CD8-positive, alpha-beta memory T cell (primary cell): ENCODE data around the gene ZC3H13. TPM values are rescaled to one million over a fixed set of nuclear protein-coding genes. Genes with fewer than 3 reads are reported as not detected.
A peak's percentile ranks its signal among the peaks of the same experiment; 100 is the strongest.

Experiments used
- CTCF ChIA-PET: fragments of 350-600 bp; sonication (Branson Sonifier 250); formaldehyde crosslinking; loops from one replicate; lab custom pipeline; 2021; ENCODE audit warnings: antibody characterized with exemption; lab: Charles Lee
- POLR2A ChIA-PET: fragments of 350-600 bp; sonication (Branson Sonifier 250); formaldehyde crosslinking; loops from one replicate; lab custom pipeline; 2021; ENCODE audit warnings: antibody characterized with exemption; lab: Charles Lee
- DNase-seq, 5 donors: peaks; one replicate each; pipeline versions ENCODE4 v3.0.0 to v3.0.0-alpha.2; 2020 to 2022; ENCODE audit warnings: mixed read lengths in 1 of 5
- H3K27ac ChIP-seq: one replicate; pipeline ENCODE4 v1.7.0; 2013; ENCODE audit warnings: low read depth, mild to moderate bottlenecking, low read length, moderate library complexity
- H3K27me3 ChIP-seq: 2 replicates; pipeline ENCODE4 v1.7.0; 2013; ENCODE audit warnings: low read length, mild to moderate bottlenecking; ENCODE audit not compliant: insufficient read depth, poor library complexity, severe bottlenecking
- H3K36me3 ChIP-seq: 2 replicates; pipeline ENCODE4 v1.7.0; 2013; ENCODE audit warnings: mild to moderate bottlenecking, low read length, moderate library complexity; ENCODE audit not compliant: insufficient read depth
- H3K4me1 ChIP-seq: 2 replicates; pipeline ENCODE4 v1.7.0; 2013; ENCODE audit warnings: mild to moderate bottlenecking, low read length, moderate library complexity; ENCODE audit not compliant: insufficient read depth
- H3K4me3 ChIP-seq: 2 replicates; pipeline ENCODE4 v1.7.0; 2013; ENCODE audit warnings: mild to moderate bottlenecking, low read length
- H3K9me3 ChIP-seq: 2 replicates; pipeline ENCODE4 v1.7.0; 2013; ENCODE audit warnings: mild to moderate bottlenecking, low read length
- H3K27ac Mint-ChIP-seq, 8 donors: one replicate each; pipeline ENCODE4 v1.8.0; 2020 to 2021; ENCODE audit warnings: mixed read lengths in 8 of 8, mild to moderate bottlenecking in 6 of 8, inconsistent platforms in 3 of 8, moderate library complexity in 3 of 8
- H3K27me3 Mint-ChIP-seq, 2 donors: one replicate each; pipeline ENCODE4 v1.8.0; 2020 to 2021; ENCODE audit warnings: mixed read lengths in 2 of 2, mild to moderate bottlenecking in 1 of 2, moderate library complexity in 1 of 2
- H3K36me3 Mint-ChIP-seq, 3 donors: one replicate each; pipeline ENCODE4 v1.8.0; 2020 to 2021; ENCODE audit warnings: mixed read lengths in 3 of 3, inconsistent platforms in 1 of 3, mild to moderate bottlenecking in 1 of 3
- H3K4me1 Mint-ChIP-seq, 3 donors: one replicate each; pipeline ENCODE4 v1.8.0; 2020 to 2021; ENCODE audit warnings: mixed read lengths in 3 of 3, inconsistent platforms in 1 of 3, mild to moderate bottlenecking in 1 of 3
- H3K4me3 Mint-ChIP-seq, 7 donors: one replicate each; pipeline ENCODE4 v1.8.0; 2020 to 2021; ENCODE audit warnings: mixed read lengths in 7 of 7, mild to moderate bottlenecking in 6 of 7, moderate library complexity in 4 of 7, inconsistent platforms in 2 of 7
- H3K9me3 Mint-ChIP-seq, 5 donors: one replicate each; pipeline ENCODE4 v1.8.0; 2020 to 2022; ENCODE audit warnings: mixed read lengths in 5 of 5, mild to moderate bottlenecking in 3 of 5, moderate library complexity in 2 of 5, inconsistent platforms in 1 of 5
- polyA plus RNA-seq: library from polyadenylated mRNA; unstranded; fragments of 300-500 nt; fragmentation: Illumina TruSeq; gene quantifications from one replicate; pipeline ENCODE4 v1.2.3, GENCODE V29; 2021
- total RNA-seq, 2 experiments: library from RNA; stranded (reverse); gene quantifications; one replicate each; pipeline ENCODE4 v1.2.3, GENCODE V29; 2021

The ZC3H13 gene
- total and polyA plus RNA-seq, 3 experiments from 2014 or later: 45.1 to 62.4 (median 49.4) TPM

DNA sequence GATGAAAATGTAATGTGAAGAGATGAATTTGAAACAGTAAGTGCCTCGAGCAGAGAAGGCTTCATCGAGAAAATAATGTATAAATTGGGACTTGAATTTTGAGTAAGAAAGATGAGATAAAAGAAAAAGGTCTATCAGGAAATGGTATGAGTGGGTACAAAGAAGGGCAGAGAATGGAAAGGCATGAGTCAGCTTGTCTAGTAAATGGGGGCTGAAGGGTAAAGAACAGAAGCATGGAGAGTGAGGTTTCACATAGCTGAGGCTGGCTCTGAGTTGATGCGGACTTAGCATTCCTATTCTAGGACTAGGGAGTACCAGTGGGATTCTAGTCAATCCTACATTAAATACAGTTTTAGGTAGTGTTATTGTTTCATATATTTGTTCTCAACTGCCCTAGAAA is 85.8 kb downstream of the ZC3H13 start:
- H3K4me1 ChIP-seq: no peaks in the 10 kb centered on the region
- H3K9me3 Mint-ChIP-seq: no peaks in the 10 kb centered on the region
- H3K4me3 ChIP-seq: no peak overlapping the region
- peaks cover 26% of the 10 kb centered on the region for H3K36me3 ChIP-seq
- H3K27me3 ChIP-seq: no peaks in the 10 kb centered on the region
- no peaks in the 10 kb centered on the region for H3K27me3 Mint-ChIP-seq
- POLR2A ChIA-PET: no interaction called here
- no peaks in the 10 kb centered on the region for H3K9me3 ChIP-seq
- CTCF ChIA-PET: no interaction called here
- peak overlapping the region in 6 of 8 donors; percentile 10 to 64 (median 48) for H3K27ac Mint-ChIP-seq
- no peak for DNase-seq
- no peak overlapping the region for H3K4me3 Mint-ChIP-seq
- H3K27ac ChIP-seq: no peak overlapping the region
- H3K4me1 Mint-ChIP-seq: peaks cover 0 to 8% (median 0%) of the 10 kb centered on the region in 3 donors
- H3K36me3 Mint-ChIP-seq: peaks cover 20 to 82% (median 40%) of the 10 kb centered on the region in 3 donors

DNA sequence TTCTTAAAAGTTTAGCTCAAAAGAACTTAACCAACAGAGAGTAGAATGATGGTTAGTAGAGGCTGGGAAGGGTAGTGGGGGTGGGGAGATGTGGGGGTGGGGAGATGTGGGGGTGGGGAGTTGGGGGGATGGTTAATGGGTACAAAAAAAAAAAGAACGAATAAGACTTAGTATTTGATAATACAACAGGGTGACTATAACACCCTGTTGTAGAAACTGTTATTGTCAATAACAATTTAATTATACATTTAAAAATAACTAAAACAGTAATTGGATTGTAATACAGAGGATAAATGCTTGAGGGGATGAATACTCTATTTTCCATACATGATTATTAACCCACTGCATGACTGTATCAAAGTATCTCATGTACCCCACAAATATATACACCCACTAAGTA is 91.1 kb downstream of the ZC3H13 start:
- Histone ChIP-seq H3K4me3 (no peak overlapping the region), H3K9me3 (no peaks in the 10 kb centered on the region), H3K27ac (no peak overlapping the region), H3K4me1 (no peaks in the 10 kb centered on the region), H3K27me3 (no peaks in the 10 kb centered on the region), H3K36me3 (peaks cover 4% of the 10 kb centered on the region)
- peaks cover 12 to 76% (median 36%) of the 10 kb centered on the region in 3 donors for H3K36me3 Mint-ChIP-seq
- H3K4me3 Mint-ChIP-seq: no peak overlapping the region
- H3K4me1 Mint-ChIP-seq: peaks cover 0 to 3% (median 0%) of the 10 kb centered on the region in 3 donors
- no peaks in the 10 kb centered on the region for H3K9me3 Mint-ChIP-seq
- ChIA-PET POLR2A (no interaction called here), CTCF (no interaction called here)
- peak overlapping the region in 1 of 8 donors; percentile 14 for H3K27ac Mint-ChIP-seq
- H3K27me3 Mint-ChIP-seq: no peaks in the 10 kb centered on the region
- DNase-seq: no peak

DNA sequence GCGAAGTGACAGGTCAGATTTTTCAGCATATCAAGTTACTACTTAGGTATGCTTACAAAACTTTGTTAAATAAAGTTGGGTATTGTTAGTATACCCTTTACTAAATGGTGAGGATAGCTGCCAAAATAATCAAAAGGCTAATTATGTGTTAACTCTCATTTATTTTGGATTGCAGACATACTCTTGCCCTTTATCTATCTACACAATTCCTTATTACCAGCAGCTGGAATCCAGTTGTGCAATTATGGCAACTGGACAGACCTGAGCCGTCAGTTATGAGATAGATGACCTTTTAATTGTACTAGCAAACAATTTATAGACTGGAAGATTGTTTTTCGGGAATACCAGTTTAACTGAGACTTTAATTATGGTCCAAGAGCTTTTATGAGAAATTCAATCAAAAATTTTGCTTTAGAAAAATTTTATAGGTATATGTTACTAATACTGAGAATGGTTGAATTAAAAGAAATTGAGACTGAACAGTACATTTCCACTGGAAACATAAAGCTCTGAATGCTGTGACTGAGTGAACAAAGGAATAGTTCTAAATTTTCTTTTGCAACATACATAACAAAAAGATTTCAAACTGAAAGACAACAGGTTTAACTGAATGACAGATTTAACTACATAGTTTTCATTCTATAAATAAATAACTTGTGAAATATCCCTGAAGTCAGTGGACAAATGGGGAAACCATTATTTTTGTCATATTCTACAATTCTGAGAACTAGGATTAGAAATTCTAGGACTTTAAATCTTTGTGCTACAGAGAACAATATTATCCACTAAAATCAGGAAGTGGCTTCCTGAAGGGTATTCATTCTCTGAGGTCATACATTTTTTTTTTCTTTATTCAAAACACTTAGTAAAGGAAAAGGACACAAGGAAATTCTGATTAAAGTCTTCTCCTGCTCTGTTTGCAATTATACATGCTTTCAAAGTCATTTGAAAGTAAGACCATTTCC is 97.4 kb downstream of the ZC3H13 start:
- H3K27me3 ChIP-seq: no peaks in the 10 kb centered on the region
- ChIA-PET POLR2A (no interaction called here), CTCF (no interaction called here)
- no peaks in the 10 kb centered on the region for H3K9me3 ChIP-seq
- H3K9me3 Mint-ChIP-seq: no peaks in the 10 kb centered on the region
- H3K36me3 Mint-ChIP-seq: peaks cover 8 to 45% (median 33%) of the 10 kb centered on the region in 3 donors
- no peak overlapping the region for H3K27ac ChIP-seq
- no peaks in the 10 kb centered on the region for H3K36me3 ChIP-seq
- DNase-seq: no peak
- no peak overlapping the region for H3K4me3 ChIP-seq
- H3K27me3 Mint-ChIP-seq: no peaks in the 10 kb centered on the region
- H3K4me1 ChIP-seq: no peaks in the 10 kb centered on the region
- H3K4me3 Mint-ChIP-seq: no peak overlapping the region
- H3K4me1 Mint-ChIP-seq: no peaks in the 10 kb centered on the region
- H3K27ac Mint-ChIP-seq: peak overlapping the region in 1 of 8 donors; percentile 69

DNA sequence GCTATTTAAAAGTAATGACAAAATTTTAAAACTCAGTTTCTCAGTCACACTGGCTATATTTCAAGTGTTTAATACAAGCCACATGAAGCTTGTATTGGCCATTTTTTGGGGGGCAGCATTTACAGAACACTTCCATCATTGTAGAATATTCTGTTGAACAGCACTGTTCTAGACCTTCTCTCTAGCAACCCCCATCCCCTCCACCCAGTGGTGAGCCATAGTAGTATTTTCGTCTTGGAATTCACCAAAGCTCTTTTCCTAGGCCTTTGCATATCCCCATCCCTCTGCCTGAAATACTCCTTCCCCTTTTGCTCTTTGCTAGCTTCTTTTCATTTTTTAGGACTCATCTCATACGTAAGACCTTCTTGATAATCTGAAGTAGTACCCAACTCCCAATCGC is 99.5 kb downstream of the ZC3H13 start:
- DNase-seq: no peak
- no peaks in the 10 kb centered on the region for H3K9me3 ChIP-seq
- no peak overlapping the region for H3K4me3 ChIP-seq
- Mint-ChIP-seq H3K27me3 (no peaks in the 10 kb centered on the region), H3K4me1 (no peaks in the 10 kb centered on the region), H3K9me3 (no peaks in the 10 kb centered on the region), H3K27ac (peak overlapping the region in 1 of 8 donors; percentile 39), H3K36me3 (peaks cover 4 to 32% (median 24%) of the 10 kb centered on the region in 3 donors), H3K4me3 (no peak overlapping the region)
- H3K4me1 ChIP-seq: no peaks in the 10 kb centered on the region
- CTCF ChIA-PET: no interaction called here
- POLR2A ChIA-PET: no interaction called here
- H3K27me3 ChIP-seq: no peaks in the 10 kb centered on the region
- no peaks in the 10 kb centered on the region for H3K36me3 ChIP-seq
- no peak overlapping the region for H3K27ac ChIP-seq

DNA sequence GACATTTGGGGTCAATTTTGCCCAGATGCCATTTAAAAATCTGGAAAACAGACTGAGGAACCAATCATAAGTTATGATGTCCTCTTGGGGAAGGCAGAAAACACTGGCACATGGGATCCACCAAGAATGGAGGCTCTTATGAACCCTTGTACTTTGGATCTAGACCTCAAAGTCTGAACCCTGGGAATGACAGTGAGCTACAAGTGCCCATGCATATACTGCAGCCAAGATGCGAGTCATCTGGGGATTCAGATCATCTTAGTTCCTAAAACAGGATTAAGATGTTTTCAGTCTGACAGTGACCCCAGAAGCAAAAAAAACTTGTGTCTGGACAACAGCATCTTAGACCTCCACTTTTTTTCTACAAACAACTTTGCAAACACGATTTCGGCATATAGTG is 100.8 kb downstream of the ZC3H13 start:
- Histone ChIP-seq H3K4me3 (no peak overlapping the region), H3K9me3 (no peaks in the 10 kb centered on the region), H3K36me3 (no peaks in the 10 kb centered on the region), H3K27ac (no peak overlapping the region), H3K27me3 (no peaks in the 10 kb centered on the region), H3K4me1 (no peaks in the 10 kb centered on the region)
- no peak for DNase-seq
- ChIA-PET CTCF (no interaction called here), POLR2A (no interaction called here)
- Mint-ChIP-seq H3K36me3 (peaks cover 0 to 18% (median 17%) of the 10 kb centered on the region in 3 donors), H3K9me3 (peaks cover 0 to 1% (median 0%) of the 10 kb centered on the region in 5 donors), H3K27ac (peak overlapping the region in 2 of 8 donors; percentile 2 to 13), H3K4me3 (no peak overlapping the region), H3K4me1 (no peaks in the 10 kb centered on the region), H3K27me3 (peaks cover 0 to 1% of the 10 kb centered on the region in 2 donors)

DNA sequence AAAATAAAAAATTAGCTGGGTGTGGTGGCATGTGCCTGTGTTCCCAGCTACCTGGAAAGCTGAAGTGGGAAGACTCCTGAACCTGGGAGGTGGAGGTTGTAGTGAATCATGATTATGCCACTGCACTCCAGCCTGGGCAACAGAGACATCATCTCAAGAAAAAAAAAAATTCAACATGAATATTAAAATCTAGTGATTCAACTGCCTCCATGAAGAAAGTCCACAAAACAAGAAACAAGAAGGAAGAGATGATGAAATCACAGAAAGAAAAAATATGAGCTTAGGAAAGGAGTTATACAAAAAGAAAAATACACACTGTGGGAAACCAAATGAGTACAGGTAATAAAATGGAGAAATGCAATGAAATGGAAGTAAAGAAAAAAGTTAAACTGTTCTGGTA is 101.4 kb downstream of the ZC3H13 start:
- no peaks in the 10 kb centered on the region for H3K4me1 ChIP-seq
- CTCF ChIA-PET: no interaction called here
- H3K27ac ChIP-seq: no peak overlapping the region
- DNase-seq: no peak
- POLR2A ChIA-PET: no interaction called here
- Mint-ChIP-seq H3K4me1 (no peaks in the 10 kb centered on the region), H3K27me3 (peaks cover 0 to 2% of the 10 kb centered on the region in 2 donors), H3K9me3 (peaks cover 0 to 3% (median 0%) of the 10 kb centered on the region in 5 donors), H3K36me3 (peaks cover 0 to 15% (median 14%) of the 10 kb centered on the region in 3 donors), H3K27ac (peak overlapping the region in 2 of 8 donors; percentile 36 to 58), H3K4me3 (no peak overlapping the region)
- H3K4me3 ChIP-seq: no peak overlapping the region
- H3K36me3 ChIP-seq: no peaks in the 10 kb centered on the region
- H3K9me3 ChIP-seq: no peaks in the 10 kb centered on the region
- no peaks in the 10 kb centered on the region for H3K27me3 ChIP-seq

DNA sequence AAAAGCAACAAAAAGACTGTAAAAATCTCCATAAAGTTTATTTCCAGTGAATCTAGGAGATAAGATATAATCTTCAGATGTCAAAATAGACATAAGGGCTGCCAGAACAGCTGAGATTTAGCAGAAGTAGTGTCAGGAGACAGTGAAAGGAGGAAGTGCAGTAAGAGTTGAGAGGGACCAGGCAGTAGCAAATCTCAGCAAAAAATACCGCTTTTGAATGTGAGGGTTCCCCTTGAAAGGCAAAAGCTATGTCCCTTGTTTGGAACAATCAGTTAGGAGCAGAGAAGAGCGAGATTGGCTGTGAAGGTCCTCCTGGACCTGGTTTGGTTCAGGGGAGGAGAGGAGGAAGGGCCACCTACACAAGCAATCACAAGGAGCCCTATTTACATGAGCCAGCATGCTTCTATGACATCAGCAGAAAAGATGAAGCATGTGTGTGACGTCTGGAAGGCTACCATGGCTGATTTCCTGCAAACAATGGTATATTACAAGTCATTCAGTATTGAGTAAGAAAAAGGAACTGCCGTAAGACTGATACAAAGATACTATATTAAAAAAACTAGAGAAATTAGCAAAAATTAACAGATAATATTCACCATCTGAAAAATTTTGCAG is 102.1 kb downstream of the ZC3H13 start:
- no peaks in the 10 kb centered on the region for H3K36me3 ChIP-seq
- peaks cover 0 to 3% (median 0%) of the 10 kb centered on the region in 5 donors for H3K9me3 Mint-ChIP-seq
- H3K9me3 ChIP-seq: no peaks in the 10 kb centered on the region
- no peak overlapping the region for H3K27ac ChIP-seq
- no peaks in the 10 kb centered on the region for H3K4me1 Mint-ChIP-seq
- no peak overlapping the region for H3K4me3 ChIP-seq
- ChIA-PET POLR2A (no interaction called here), CTCF (no interaction called here)
- no peaks in the 10 kb centered on the region for H3K27me3 ChIP-seq
- no peak for DNase-seq
- peaks cover 0 to 11% (median 8%) of the 10 kb centered on the region in 3 donors for H3K36me3 Mint-ChIP-seq
- H3K27ac Mint-ChIP-seq: peak overlapping the region in 1 of 8 donors; percentile 58
- no peak overlapping the region for H3K4me3 Mint-ChIP-seq
- H3K27me3 Mint-ChIP-seq: peaks cover 0 to 2% of the 10 kb centered on the region in 2 donors
- H3K4me1 ChIP-seq: no peaks in the 10 kb centered on the region

DNA sequence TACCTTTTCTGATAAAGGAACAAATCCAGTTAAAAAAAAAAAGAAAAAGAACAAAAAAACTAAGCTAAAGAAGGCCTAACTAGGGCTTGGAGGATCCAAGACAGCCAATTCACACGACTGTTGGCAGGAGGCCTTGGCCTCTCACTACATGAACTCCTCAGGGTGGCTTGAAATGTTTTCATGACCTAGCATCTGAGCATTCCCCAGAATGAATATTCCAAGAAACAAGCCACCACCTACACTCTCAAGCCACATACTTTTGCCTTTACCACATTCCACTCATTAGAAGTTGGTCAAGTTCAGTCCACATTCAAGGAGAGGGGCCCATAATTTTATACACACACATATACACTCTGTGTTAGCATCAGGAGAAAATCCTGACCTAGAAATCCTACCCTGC is 103.4 kb downstream of the ZC3H13 start:
- H3K4me1 ChIP-seq: no peaks in the 10 kb centered on the region
- H3K36me3 ChIP-seq: no peaks in the 10 kb centered on the region
- Mint-ChIP-seq H3K4me1 (no peaks in the 10 kb centered on the region), H3K9me3 (peaks cover 0 to 3% (median 0%) of the 10 kb centered on the region in 5 donors), H3K27ac (no peak overlapping the region), H3K36me3 (peaks cover 0 to 9% (median 0%) of the 10 kb centered on the region in 3 donors), H3K27me3 (peaks cover 0 to 2% of the 10 kb centered on the region in 2 donors), H3K4me3 (no peak overlapping the region)
- no peaks in the 10 kb centered on the region for H3K27me3 ChIP-seq
- POLR2A ChIA-PET: no interaction called here
- CTCF ChIA-PET: no interaction called here
- H3K27ac ChIP-seq: no peak overlapping the region
- H3K9me3 ChIP-seq: no peaks in the 10 kb centered on the region
- DNase-seq: no peak
- H3K4me3 ChIP-seq: no peak overlapping the region
